Inferior parietal cortex (tissue), 1 donor: ENCODE results near the gene WTAP.

ENCODE experiments used
- DNase-seq: peaks from one replicate; pipeline ENCODE4 v3.0.0-alpha.2; 2016; ENCODE audit errors: extremely low spot score

The WTAP gene

DNA sequence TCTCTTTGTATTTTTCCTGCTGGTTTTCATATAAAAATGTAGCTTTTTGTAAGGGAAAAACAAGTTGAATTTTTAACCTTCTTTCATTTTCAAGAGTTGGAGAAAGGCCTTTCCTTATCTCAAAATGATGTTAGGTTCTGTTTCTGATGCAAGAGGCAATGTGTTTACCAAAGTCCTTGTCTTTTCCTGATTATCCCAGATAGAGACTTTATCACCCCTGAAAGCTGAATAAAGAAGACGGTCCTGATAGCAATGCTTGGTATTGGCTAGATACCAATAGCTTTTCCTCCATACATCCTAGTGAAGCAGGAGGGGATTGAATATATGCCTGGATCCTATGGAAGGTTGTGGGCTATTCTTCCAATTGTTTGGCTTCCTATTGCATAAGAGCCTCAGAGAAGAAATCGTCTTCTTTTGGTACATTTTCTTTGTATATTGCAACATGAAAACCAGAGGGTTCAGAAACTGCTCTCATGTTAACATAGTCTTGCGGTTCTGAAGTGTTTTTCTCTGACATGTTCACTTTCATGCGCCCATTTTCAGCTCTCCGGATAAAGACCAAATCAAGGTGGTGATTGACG is 78.2 kb downstream of the WTAP start:
- DNase-seq, result no peak
